Measurements from ENCODE around the gene NXF2B. TPM values are rescaled to one million over a fixed set of nuclear protein-coding genes. Genes with fewer than 3 reads are reported as not detected.
"Not testable (repeated sequence)": the region's sequence is repeated elsewhere in the genome, so short reads cannot be mapped to it uniquely, and the experiment has no call there.

NXF2B gene
- not detected for polyA plus RNA-seq (2013, experiment 1 of 4)
- not detected for polyA plus RNA-seq (2013, experiment 2 of 4)
- not detected for polyA plus RNA-seq (2013, experiment 3 of 4)
- not detected for polyA plus RNA-seq (2013, experiment 4 of 4)

- H3K36me3 ChIP-seq (ENCODE audit: control insufficient read depth, insufficient read depth, low read length); H3K4me1 ChIP-seq (ENCODE audit: control insufficient read depth, insufficient read depth, low read length): not testable (repeated sequence)
- WGBS, 2 experiments: no CpG with 5 or more reads among the region's 11 CpGs
These were observed at the start of gene NXF2B for GRCh38 chrX:102439908-102440307. Gene NXF2B, minus strand, starts transcription at chrX:102440008. Its CDS starts 59,972 bp downstream, at chrX:102380036.

GRCh38 chrX:102478765-102479164 lies 39.0 kb upstream of the NXF2B start:
- not testable (repeated sequence) for H3K27ac ChIP-seq (ENCODE audit: insufficient read depth, low read depth, low read length, poor library complexity, severe bottlenecking); H3K36me3 ChIP-seq (ENCODE audit: control insufficient read depth, insufficient read depth, low read length); H3K4me3 ChIP-seq (ENCODE audit: insufficient read depth, low read depth, low read length); H3K27me3 ChIP-seq (ENCODE audit: control insufficient read depth, insufficient read depth, low read length, poor library complexity, severe bottlenecking); H3K9me3 ChIP-seq (ENCODE audit: control insufficient read depth, low read length); H3K4me1 ChIP-seq (ENCODE audit: control insufficient read depth, insufficient read depth, low read length)
- no CpG with 5 or more reads among the region's 5 CpGs for WGBS, 2 experiments

More at GRCh38 chrX:102439908-102440307, at the start of gene NXF2B:
- not testable (repeated sequence) for H3K9me3 ChIP-seq (ENCODE audit: control insufficient read depth, low read length); H3K27me3 ChIP-seq (ENCODE audit: control insufficient read depth, insufficient read depth, low read length, poor library complexity, severe bottlenecking); H3K27ac ChIP-seq (ENCODE audit: insufficient read depth, low read depth, low read length, poor library complexity, severe bottlenecking); H3K4me3 ChIP-seq (ENCODE audit: insufficient read depth, low read depth, low read length)

DNA sequence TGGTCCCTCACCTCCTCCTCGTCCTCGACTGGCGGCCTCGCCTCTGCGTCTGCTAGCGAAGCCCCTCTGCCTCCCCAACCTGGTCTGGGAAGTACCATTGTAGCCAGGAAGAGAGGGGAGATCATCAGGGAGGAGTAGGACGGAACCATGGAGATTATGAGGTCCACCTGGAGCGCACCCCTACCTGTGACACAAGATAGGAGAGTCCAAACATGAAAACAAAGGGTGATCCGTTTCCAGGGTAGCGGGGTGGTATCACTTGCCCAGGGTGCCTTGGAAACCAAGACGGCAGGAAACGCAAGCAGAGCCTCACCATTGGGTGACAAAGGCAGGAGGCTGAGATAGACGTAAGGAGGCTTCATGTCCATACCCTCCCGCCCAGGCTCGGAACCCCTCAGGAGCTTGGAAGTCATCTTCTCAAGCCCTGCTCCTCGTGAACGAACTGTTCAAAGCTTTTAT lies 32.0 kb upstream of the NXF2B start, which contains the start of gene TCP11X2:
TCP11X2 (minus strand) TSS at position 51 of the 459 bp plus-strand sequence.
- H3K27ac ChIP-seq (ENCODE audit: insufficient read depth, low read depth, low read length, poor library complexity, severe bottlenecking); H3K4me3 ChIP-seq (ENCODE audit: insufficient read depth, low read depth, low read length); H3K4me1 ChIP-seq (ENCODE audit: control insufficient read depth, insufficient read depth, low read length); H3K27me3 ChIP-seq (ENCODE audit: control insufficient read depth, insufficient read depth, low read length, poor library complexity, severe bottlenecking); H3K36me3 ChIP-seq (ENCODE audit: control insufficient read depth, insufficient read depth, low read length); H3K9me3 ChIP-seq (ENCODE audit: control insufficient read depth, low read length): not testable (repeated sequence)
- 83% methylated on average over 4 of the region's 17 CpGs; no CpG with 5 or more reads in 1 of the 2 experiments for WGBS, 2 experiments

GRCh38 chrX:102470215-102470614 lies 30.4 kb upstream of the NXF2B start:
- no CpG with 5 or more reads among the region's 3 CpGs for WGBS, 2 experiments
- not testable (repeated sequence) for H3K9me3 ChIP-seq (ENCODE audit: control insufficient read depth, low read length); H3K4me3 ChIP-seq (ENCODE audit: insufficient read depth, low read depth, low read length); H3K4me1 ChIP-seq (ENCODE audit: control insufficient read depth, insufficient read depth, low read length); H3K27me3 ChIP-seq (ENCODE audit: control insufficient read depth, insufficient read depth, low read length, poor library complexity, severe bottlenecking); H3K27ac ChIP-seq (ENCODE audit: insufficient read depth, low read depth, low read length, poor library complexity, severe bottlenecking); H3K36me3 ChIP-seq (ENCODE audit: control insufficient read depth, insufficient read depth, low read length)

GRCh38 chrX:102458615-102459014 lies 18.8 kb upstream of the NXF2B start:
- not testable (repeated sequence) for H3K9me3 ChIP-seq (ENCODE audit: control insufficient read depth, low read length); H3K27ac ChIP-seq (ENCODE audit: insufficient read depth, low read depth, low read length, poor library complexity, severe bottlenecking); H3K4me3 ChIP-seq (ENCODE audit: insufficient read depth, low read depth, low read length); H3K36me3 ChIP-seq (ENCODE audit: control insufficient read depth, insufficient read depth, low read length); H3K4me1 ChIP-seq (ENCODE audit: control insufficient read depth, insufficient read depth, low read length); H3K27me3 ChIP-seq (ENCODE audit: control insufficient read depth, insufficient read depth, low read length, poor library complexity, severe bottlenecking)
- no CpG with 5 or more reads among the region's 4 CpGs for WGBS, 2 experiments

DNA sequence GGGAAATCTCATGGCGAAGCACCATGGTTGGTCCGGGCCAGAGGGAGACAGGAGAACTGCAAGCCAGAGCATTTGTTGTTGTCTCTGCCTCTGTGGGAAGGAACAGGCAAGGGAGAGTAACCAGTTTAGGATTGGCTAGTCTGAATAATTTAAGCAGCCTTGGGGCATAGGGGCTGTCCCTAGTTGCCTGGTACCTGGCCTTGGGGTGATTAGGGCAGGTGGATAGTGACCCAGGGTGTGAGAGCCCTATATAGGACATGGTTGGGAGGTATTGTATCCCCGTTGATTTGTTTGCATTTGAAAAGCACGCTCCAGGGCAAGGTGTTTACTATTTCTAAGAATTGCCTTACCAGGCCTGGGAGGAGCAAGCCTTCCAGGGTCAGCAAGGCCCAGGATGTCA lies 25.3 kb downstream of the NXF2B start:
- H3K4me3 ChIP-seq (ENCODE audit: insufficient read depth, low read depth, low read length); H3K27ac ChIP-seq (ENCODE audit: insufficient read depth, low read depth, low read length, poor library complexity, severe bottlenecking); H3K9me3 ChIP-seq (ENCODE audit: control insufficient read depth, low read length); H3K36me3 ChIP-seq (ENCODE audit: control insufficient read depth, insufficient read depth, low read length); H3K4me1 ChIP-seq (ENCODE audit: control insufficient read depth, insufficient read depth, low read length); H3K27me3 ChIP-seq (ENCODE audit: control insufficient read depth, insufficient read depth, low read length, poor library complexity, severe bottlenecking): not testable (repeated sequence)
- no CpG with 5 or more reads among the region's 4 CpGs for WGBS, 2 experiments

GRCh38 chrX:102345916-102346315 lies 93.9 kb downstream of the NXF2B start:
- Histone ChIP-seq H3K4me3 (ENCODE audit: insufficient read depth, low read depth, low read length) (no peak overlapping the region), H3K27me3 (ENCODE audit: control insufficient read depth, insufficient read depth, low read length, poor library complexity, severe bottlenecking) (no peaks in the 10 kb centered on the region), H3K27ac (ENCODE audit: insufficient read depth, low read depth, low read length, poor library complexity, severe bottlenecking) (no peak overlapping the region), H3K9me3 (ENCODE audit: control insufficient read depth, low read length) (no peaks in the 10 kb centered on the region), H3K36me3 (ENCODE audit: control insufficient read depth, insufficient read depth, low read length) (no peaks in the 10 kb centered on the region), H3K4me1 (ENCODE audit: control insufficient read depth, insufficient read depth, low read length) (no peaks in the 10 kb centered on the region)
- 50 to 93% methylated on average over 1 to 2 of the region's 3 CpGs for WGBS, 2 experiments

GRCh38 chrX:102341867-102342266 lies 97.9 kb downstream of the NXF2B start:
- H3K36me3 ChIP-seq (ENCODE audit: control insufficient read depth, insufficient read depth, low read length): no peaks in the 10 kb centered on the region
- 60 to 62% methylated on average over 1 of the region's 2 CpGs for WGBS, 2 experiments
- no peaks in the 10 kb centered on the region for H3K27me3 ChIP-seq (ENCODE audit: control insufficient read depth, insufficient read depth, low read length, poor library complexity, severe bottlenecking)
- no peak overlapping the region for H3K4me3 ChIP-seq (ENCODE audit: insufficient read depth, low read depth, low read length)
- no peak overlapping the region for H3K27ac ChIP-seq (ENCODE audit: insufficient read depth, low read depth, low read length, poor library complexity, severe bottlenecking)
- H3K4me1 ChIP-seq (ENCODE audit: control insufficient read depth, insufficient read depth, low read length): no peaks in the 10 kb centered on the region
- no peaks in the 10 kb centered on the region for H3K9me3 ChIP-seq (ENCODE audit: control insufficient read depth, low read length)

- 82 to 85% methylated on average over 16 to 18 of the region's 19 CpGs for WGBS, 2 experiments
- Histone ChIP-seq H3K27ac (ENCODE audit: insufficient read depth, low read depth, low read length, poor library complexity, severe bottlenecking) (no peak overlapping the region), H3K4me3 (ENCODE audit: insufficient read depth, low read depth, low read length) (no peak overlapping the region), H3K36me3 (ENCODE audit: control insufficient read depth, insufficient read depth, low read length) (no peaks in the 10 kb centered on the region), H3K9me3 (ENCODE audit: control insufficient read depth, low read length) (no peaks in the 10 kb centered on the region), H3K27me3 (ENCODE audit: control insufficient read depth, insufficient read depth, low read length, poor library complexity, severe bottlenecking) (no peaks in the 10 kb centered on the region), H3K4me1 (ENCODE audit: control insufficient read depth, insufficient read depth, low read length) (no peaks in the 10 kb centered on the region)
These were observed 100.2 kb downstream of the NXF2B start for GRCh38 chrX:102339312-102340298.

DNA sequence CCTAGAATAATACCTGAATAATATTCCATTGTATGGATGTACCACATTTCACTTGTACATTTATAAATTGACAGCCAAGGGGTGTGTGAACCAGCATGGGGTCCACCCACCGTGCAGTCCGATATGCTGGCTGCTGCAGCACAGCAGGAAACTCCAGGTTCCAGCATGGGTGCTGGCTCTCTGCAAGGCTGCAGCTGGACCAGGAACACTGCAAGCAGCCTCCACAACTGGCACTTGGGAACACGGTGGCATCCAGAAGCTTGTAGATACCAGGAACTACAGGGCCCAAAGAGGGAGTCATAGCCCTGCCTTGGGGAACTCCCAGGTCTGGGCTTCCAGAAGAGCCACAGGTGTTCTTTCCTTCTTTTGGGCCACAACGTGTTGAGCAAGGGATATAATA lies 101.6 kb downstream of the NXF2B start:
- WGBS, 2 experiments: 86% methylated on average over 3 of the region's 4 CpGs
- Histone ChIP-seq H3K27me3 (ENCODE audit: control insufficient read depth, insufficient read depth, low read length, poor library complexity, severe bottlenecking) (no peaks in the 10 kb centered on the region), H3K4me3 (ENCODE audit: insufficient read depth, low read depth, low read length) (no peak overlapping the region), H3K9me3 (ENCODE audit: control insufficient read depth, low read length) (no peaks in the 10 kb centered on the region), H3K4me1 (ENCODE audit: control insufficient read depth, insufficient read depth, low read length) (no peaks in the 10 kb centered on the region), H3K27ac (ENCODE audit: insufficient read depth, low read depth, low read length, poor library complexity, severe bottlenecking) (no peak overlapping the region), H3K36me3 (ENCODE audit: control insufficient read depth, insufficient read depth, low read length) (no peaks in the 10 kb centered on the region)

All from ectodermal cell (in vitro differentiated cells).